SK-N-SH (cell line): ENCODE results near the gene LDB3.

Experiments
- CHD2 ChIP-seq: fragments of 150-350 bp; IDR thresholded peaks from 2 replicates; pipeline ENCODE4 v1.6.1; 2018; ENCODE audit warnings: low read length; ENCODE audit not compliant: partially characterized antibody
- MAX ChIP-seq: IDR thresholded peaks from 2 replicates; pipeline ENCODE4 v1.4.0; 2012; ENCODE audit warnings: low read depth
- RCOR1 ChIP-seq: fragments of 150-350 bp; IDR thresholded peaks from 2 replicates; pipeline ENCODE4 v1.6.1; 2017; ENCODE audit warnings: antibody characterized with exemption, low read length
- TF ChIP-seq, protein P1 (sequence below): fragments of 200-600 bp; sonication (generic); IDR thresholded peaks from 2 replicates; pipeline ENCODE4 v1.6.1; 2017; ENCODE audit warnings: antibody characterized with exemption, mild to moderate bottlenecking, moderate library complexity

DNA sequence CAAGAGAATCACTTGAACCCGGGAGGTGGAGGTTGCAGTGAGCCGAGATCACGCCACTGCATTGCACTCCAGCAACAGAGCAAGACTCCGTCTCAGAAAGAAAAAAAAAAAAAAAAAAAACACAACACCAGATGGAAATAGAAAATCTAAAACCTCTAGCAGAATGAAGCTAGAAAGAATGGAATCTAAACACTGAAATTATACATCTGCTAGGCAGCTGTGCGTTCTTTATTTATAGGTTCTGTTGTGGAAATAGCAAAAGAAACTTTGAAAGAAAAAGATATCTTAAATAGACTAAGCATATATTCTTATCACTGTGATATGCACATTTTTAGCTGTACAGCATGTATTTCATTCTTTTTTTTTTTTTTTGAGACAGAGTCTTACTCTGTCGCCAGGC lies 105.2 kb downstream of the LDB3 start:
- TF ChIP-seq CHD2 (no peak), RCOR1 (no peak), MAX (no peak)
- TF ChIP-seq, protein P1, sequence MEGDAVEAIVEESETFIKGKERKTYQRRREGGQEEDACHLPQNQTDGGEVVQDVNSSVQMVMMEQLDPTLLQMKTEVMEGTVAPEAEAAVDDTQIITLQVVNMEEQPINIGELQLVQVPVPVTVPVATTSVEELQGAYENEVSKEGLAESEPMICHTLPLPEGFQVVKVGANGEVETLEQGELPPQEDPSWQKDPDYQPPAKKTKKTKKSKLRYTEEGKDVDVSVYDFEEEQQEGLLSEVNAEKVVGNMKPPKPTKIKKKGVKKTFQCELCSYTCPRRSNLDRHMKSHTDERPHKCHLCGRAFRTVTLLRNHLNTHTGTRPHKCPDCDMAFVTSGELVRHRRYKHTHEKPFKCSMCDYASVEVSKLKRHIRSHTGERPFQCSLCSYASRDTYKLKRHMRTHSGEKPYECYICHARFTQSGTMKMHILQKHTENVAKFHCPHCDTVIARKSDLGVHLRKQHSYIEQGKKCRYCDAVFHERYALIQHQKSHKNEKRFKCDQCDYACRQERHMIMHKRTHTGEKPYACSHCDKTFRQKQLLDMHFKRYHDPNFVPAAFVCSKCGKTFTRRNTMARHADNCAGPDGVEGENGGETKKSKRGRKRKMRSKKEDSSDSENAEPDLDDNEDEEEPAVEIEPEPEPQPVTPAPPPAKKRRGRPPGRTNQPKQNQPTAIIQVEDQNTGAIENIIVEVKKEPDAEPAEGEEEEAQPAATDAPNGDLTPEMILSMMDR, result no peak
